ENCODE measurements around the gene ENOX1.

ENOX1 gene

GRCh38 chr13:43663474-43664090, 123.2 kb downstream of the ENOX1 start:
- no peak for TF ChIP-seq CTCF (IDR thresholded peaks at IDR 0.05)
- TF ChIP-seq ZFX (IDR thresholded peaks at IDR 0.05; ENCODE audit: borderline replicate concordance) = no peak
- peak overlapping the region; percentile 79 for H3K27ac ChIP-seq

GRCh38 chr13:43662976-43663375, 123.8 kb downstream of the ENOX1 start:
- no peak overlapping the region for H3K27ac ChIP-seq
- TF ChIP-seq ZFX (IDR thresholded peaks at IDR 0.05; ENCODE audit: borderline replicate concordance) (no peak), CTCF (IDR thresholded peaks at IDR 0.05) (no peak)

GRCh38 chr13:43661161-43661830, 125.5 kb downstream of the ENOX1 start:
- H3K27ac ChIP-seq = no peak overlapping the region
- no peak for TF ChIP-seq ZFX (IDR thresholded peaks at IDR 0.05; ENCODE audit: borderline replicate concordance)
- TF ChIP-seq CTCF (IDR thresholded peaks at IDR 0.05) = no peak

GRCh38 chr13:43657485-43657884, 129.3 kb downstream of the ENOX1 start:
- no peak overlapping the region for H3K27ac ChIP-seq
- no peak for TF ChIP-seq CTCF (IDR thresholded peaks at IDR 0.05)

GRCh38 chr13:43653980-43654379, 132.8 kb downstream of the ENOX1 start:
- no peak overlapping the region for H3K27ac ChIP-seq
- TF ChIP-seq CTCF (IDR thresholded peaks at IDR 0.05) (no peak), ZFX (IDR thresholded peaks at IDR 0.05; ENCODE audit: borderline replicate concordance) (no peak)

GRCh38 chr13:43653395-43653794, 133.4 kb downstream of the ENOX1 start:
- TF ChIP-seq ZFX (IDR thresholded peaks at IDR 0.05; ENCODE audit: borderline replicate concordance) (no peak), CTCF (IDR thresholded peaks at IDR 0.05) (no peak)
- no peak overlapping the region for H3K27ac ChIP-seq

- TF ChIP-seq ZFX (IDR thresholded peaks at IDR 0.05; ENCODE audit: borderline replicate concordance) (no peak), CTCF (IDR thresholded peaks at IDR 0.05) (no peak)
- no peak overlapping the region for H3K27ac ChIP-seq
Measured at GRCh38 chr13:43652760-43653159, 134.0 kb downstream of the ENOX1 start.
